ENCODE data around the gene HSPA1L. TPM values are rescaled to one million over a fixed set of nuclear protein-coding genes. Genes with fewer than 3 reads are reported as not detected.
A peak's percentile ranks its signal among the peaks of the same experiment; 100 is the strongest.

Gene HSPA1L
- total and polyA plus RNA-seq, 2 donors (not counting 1 experiment from before 2014, with no cell fraction given), result 0.81 to 2.0 TPM

DNA sequence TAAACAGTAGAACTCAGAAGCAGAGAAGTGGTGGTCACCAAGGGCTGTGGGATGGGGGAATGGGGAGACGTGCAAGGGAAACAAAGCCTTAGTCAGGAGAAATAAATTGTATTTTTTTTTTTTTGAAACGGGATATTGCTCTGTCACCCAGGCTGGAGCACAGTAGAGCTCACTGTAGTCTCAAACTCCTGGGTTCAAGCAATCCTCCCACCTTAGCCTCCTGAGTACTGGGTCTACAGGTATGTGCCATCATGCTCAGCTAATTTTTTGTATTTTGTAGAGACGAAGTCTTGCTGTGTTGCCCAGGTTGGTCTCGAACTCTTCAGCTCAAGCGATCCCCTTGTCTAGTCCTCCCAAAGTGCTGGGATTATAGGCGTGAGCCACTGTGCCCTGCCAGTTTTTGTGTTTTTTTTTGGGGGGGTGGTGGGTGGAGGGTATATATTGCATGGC is 15.8 kb upstream of the HSPA1L start:
- CTCF ChIA-PET, result interaction anchor here (0.6 to 4.7 kb wide), 32 partner anchors 13 to 1485 kb away, joined by 3 to 75 read pairs (median 7); partner anchors contain the start of genes ABHD16A, ATP6V1G2, CLIC1 and DDAH2
- Histone ChIP-seq H3K4me1 (ENCODE audit: control insufficient read depth in 2 of 2, insufficient read depth in 2 of 2, low read length in 2 of 2) (peaks cover 29 to 57% of the 10 kb centered on the region in 2 donors), H4K20me1 (ENCODE audit: control insufficient read depth, insufficient read depth, low read length, poor library complexity, severe bottlenecking) (peaks cover 5% of the 10 kb centered on the region), H3K9me3 (ENCODE audit: control extremely low read depth in 1 of 3, control insufficient read depth in 2 of 3, insufficient read depth in 1 of 3, low read length in 2 of 3) (no peaks in the 10 kb centered on the region), H3K4me2 (replicated peaks; ENCODE audit: low read depth, low read length, poor library complexity, severe bottlenecking) (peak overlapping the region; percentile 96), H3K79me2 (ENCODE audit: control insufficient read depth, insufficient read depth, low read length) (peaks cover 30% of the 10 kb centered on the region), H2AFZ (ENCODE audit: insufficient read depth, low read depth, low read length, poor library complexity, severe bottlenecking) (peak overlapping the region; percentile 71), H3K36me3 (replicated peaks in 1 of 2; ENCODE audit: control extremely low read depth in 1 of 2, control insufficient read depth in 1 of 2, extremely low read depth in 1 of 2, insufficient read depth in 2 of 2, low read length in 1 of 2) (no peaks in the 10 kb centered on the region), H3K4me3 (ENCODE audit: control extremely low read depth in 1 of 5, extremely low read depth in 1 of 5, insufficient read depth in 1 of 5, low read depth in 2 of 5, low read length in 4 of 5) (peak overlapping the region; percentile 25 to 73 (median 58)), H3K27ac (ENCODE audit: low read length in 2 of 2) (peak overlapping the region in 1 of 2 donors; percentile 70), H3K27me3 (replicated peaks in 1 of 4; ENCODE audit: control extremely low read depth in 1 of 4, control insufficient read depth in 3 of 4, insufficient read depth in 4 of 4, low read length in 3 of 4) (no peaks in the 10 kb centered on the region), H3K9ac (ENCODE audit: low read length) (peak overlapping the region; percentile 77)
- TF ChIP-seq, protein P1, sequence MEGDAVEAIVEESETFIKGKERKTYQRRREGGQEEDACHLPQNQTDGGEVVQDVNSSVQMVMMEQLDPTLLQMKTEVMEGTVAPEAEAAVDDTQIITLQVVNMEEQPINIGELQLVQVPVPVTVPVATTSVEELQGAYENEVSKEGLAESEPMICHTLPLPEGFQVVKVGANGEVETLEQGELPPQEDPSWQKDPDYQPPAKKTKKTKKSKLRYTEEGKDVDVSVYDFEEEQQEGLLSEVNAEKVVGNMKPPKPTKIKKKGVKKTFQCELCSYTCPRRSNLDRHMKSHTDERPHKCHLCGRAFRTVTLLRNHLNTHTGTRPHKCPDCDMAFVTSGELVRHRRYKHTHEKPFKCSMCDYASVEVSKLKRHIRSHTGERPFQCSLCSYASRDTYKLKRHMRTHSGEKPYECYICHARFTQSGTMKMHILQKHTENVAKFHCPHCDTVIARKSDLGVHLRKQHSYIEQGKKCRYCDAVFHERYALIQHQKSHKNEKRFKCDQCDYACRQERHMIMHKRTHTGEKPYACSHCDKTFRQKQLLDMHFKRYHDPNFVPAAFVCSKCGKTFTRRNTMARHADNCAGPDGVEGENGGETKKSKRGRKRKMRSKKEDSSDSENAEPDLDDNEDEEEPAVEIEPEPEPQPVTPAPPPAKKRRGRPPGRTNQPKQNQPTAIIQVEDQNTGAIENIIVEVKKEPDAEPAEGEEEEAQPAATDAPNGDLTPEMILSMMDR (IDR thresholded peaks at IDR 0.05), result no peak
- TF ChIP-seq EZH2 (IDR thresholded peaks at IDR 0.05; ENCODE audit: borderline replicate concordance, insufficient read depth, low read depth, low read length, poor library complexity, severe bottlenecking), result no peak
- 71% methylated on average over 4 of the region's 6 CpGs for WGBS (ENCODE audit: insufficient coverage)
- Mint-ChIP-seq H3K9me3 (ENCODE audit: insufficient read depth) (no peaks in the 10 kb centered on the region), H3K4me3 (peak overlapping the region; percentile 96), H3K27ac (peak overlapping the region; percentile 89), H3K4me1 (peaks cover 39% of the 10 kb centered on the region), H3K27me3 (no peaks in the 10 kb centered on the region)
- POLR2A ChIA-PET, result interaction anchor here (0.6 to 4.9 kb wide), 12 partner anchors 17 to 470 kb away, joined by 3 to 37 read pairs (median 6); partner anchors contain the start of genes CSNK2B, DDAH2, HSPA1A and HSPA1L
- intact Hi-C loops (cut with micrococcal nuclease), result loop anchor here (1.0 to 10.0 kb wide), 6 partner anchors 16 to 284 kb away; partner anchors contain the start of genes DXO, HSPA1A, HSPA1L and NFKBIL1
- no peak for ATAC-seq (ENCODE audit: low read depth)
- no peak for DNase-seq
